NCI-H1417 (cell line): ENCODE results near the gene TBC1D4.
A peak's percentile ranks its signal among the peaks of the same experiment; 100 is the strongest.

ENCODE experiments used
- DNase-seq, 3 experiments: peaks; one replicate each; lab custom pipeline; 2025; lab: John Stamatoyannopoulos, UW

The TBC1D4 gene

DNA sequence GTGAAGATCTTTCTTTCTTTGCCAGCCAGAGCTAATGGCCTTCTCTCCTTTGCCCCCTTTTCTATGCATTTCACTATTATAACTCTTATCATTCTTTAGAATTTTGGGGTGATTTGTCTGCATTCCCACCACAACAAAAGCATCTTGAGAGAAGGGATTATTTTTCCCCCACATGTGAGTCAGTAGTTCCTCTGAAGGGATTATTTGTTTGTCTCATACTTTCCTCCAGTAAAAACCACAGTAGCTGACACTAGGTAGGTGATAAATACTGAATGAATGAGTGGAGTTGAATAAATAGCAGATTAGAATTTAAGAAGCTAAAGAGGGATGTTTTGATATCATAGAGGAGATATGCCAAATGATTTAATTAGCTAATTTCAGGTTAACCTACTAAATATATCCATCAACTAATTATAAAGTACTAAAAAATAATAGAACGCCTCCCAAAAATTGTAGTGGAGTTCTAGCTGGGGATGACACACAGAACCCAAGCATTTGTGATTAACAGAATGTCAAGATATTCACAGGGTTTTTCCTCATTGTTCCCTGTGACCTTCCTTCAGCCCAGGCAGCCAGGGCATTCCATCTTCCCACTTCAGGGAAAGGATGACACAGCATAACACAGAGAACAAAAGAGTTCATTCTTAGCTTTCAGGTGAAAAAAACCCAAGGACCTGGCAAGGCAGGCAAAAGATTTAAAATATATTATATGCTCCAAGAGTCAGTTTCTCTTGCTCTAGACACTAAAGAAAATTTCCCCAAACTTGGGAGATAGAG is 3.5 kb upstream of the TBC1D4 start:
- no peak for DNase-seq

DNA sequence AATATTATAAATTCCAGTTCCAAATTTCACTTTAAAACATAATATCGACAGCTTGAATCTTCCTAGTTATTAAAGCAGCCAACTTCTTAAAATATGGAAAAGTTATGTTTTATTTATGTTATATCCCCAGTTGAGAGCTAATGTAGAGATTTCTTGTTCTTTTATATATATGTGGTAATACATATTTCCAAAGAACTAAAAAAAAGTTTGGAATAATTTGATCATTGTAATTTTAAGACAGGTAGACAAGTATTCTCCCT is 781 bp upstream of the TBC1D4 start:
- no peak for DNase-seq

DNA sequence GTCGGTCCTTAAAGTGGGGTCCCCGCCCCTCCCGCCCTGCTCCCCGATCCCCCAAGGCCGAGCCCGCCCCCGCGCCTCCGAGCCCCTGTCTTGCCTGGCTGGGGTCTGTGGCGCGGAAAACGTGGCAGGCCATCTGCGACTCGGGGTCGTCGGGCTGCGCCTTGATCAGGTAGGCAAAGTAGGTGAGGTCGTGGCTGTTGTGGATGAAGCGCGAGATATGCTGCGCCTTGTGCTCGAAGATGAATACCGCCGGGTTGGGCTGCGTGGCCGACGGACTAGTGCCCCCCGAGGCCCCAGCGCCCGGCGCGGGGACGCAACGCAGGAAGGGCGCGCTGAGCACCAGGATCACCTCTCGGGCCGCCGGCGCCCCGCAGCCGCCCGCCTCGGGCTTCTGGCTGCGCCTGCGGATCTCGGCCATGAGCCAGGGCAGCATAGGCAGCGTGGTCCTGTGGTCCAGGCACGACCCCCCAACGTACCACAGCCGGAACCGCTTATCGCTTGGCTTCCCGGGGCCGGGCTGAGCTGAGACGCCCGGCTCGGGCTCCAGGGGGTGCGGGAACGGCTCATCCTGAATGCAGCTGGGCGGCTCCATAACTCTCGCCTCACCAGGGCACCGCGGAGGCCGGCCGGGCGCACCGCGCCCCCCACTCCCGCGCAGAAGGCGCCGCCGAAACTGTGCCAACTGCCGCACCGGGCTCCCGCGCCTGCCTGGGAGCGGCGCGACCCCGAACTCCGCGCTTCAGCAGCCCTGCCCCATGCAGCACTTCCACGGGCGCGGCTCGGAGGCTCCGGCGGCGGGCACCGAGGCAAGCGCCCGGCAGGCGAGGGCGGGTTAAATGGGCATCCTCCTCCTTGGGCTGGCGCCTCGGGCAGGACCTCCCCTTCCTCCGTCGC is 546 bp downstream of the TBC1D4 start:
- DNase-seq, result peak; percentile 39 to 97 (median 94)

DNA sequence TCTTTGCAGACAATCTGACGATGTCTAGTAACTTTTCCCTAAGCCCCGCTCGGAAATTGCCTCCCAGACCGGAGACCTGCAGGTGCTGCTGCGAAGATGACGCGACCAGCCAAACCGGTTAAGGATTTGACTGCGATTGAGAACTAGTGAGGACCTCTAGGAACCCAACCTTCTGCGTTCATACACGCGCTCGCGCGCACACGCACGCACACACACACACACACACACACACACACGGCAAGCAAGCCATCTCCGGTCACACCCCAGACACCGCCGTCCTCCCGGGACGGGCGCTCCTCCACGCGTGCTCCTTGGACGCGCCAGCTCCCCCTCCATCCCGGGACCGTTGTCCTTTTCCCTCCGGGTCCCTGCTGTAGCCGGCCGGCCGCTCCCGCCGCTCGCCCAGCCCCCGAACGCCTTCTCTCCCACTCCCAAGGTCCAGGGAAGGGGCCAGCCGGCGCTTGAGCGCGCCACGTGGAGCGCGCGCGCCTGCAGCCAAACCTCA is 1.2 kb downstream of the TBC1D4 start:
- peak; percentile 18 to 96 (median 94) for DNase-seq

DNA sequence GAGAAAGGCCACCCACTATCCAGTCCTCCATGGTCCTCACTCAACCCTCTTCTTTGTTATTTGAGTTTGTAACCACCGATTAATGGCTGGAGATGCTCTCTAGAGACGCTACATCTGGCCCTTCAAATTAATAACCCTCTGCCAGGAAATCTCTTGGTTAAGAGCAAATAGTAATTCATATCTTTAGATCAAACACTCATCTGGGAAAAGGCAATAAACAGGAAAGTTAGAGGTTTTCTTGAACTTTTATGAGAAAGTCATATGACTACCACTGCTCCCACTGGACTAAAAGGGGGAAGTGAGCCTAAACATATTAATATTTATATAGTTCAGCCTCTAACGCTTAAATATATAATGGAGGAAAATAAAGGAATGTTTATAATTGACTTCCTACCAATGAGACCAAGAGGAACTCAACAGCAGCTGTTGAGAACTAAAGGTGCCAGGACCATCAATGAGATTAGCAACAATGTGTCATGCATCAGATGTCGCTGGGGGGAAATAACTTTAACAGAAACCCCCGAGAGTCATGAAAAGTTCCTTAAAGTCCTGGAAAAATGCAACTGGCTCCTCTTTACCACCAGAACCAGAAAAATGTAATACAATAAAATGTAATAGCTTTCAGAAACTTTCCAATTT is 2.7 kb downstream of the TBC1D4 start:
- DNase-seq, result peak in 1 of 3 experiments; percentile 64

DNA sequence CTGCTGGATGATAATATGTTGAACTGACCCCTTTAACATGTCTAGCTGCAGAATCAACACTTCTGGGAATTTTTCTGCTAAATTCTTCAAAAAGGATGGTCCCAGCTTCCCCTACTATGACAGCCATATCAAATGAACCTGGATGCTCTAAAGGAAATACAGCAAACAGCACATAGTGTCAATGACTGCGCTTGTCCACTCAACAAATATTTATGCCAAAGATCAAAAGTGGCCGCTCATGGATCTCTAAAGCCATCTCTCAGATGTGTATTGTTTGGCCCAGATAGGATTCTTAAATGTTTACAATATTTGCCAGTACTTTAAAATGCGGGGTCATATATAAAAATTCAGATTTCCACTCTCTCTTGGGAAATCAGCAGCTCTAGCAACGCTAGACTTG is 3.3 kb downstream of the TBC1D4 start:
- no peak for DNase-seq

DNA sequence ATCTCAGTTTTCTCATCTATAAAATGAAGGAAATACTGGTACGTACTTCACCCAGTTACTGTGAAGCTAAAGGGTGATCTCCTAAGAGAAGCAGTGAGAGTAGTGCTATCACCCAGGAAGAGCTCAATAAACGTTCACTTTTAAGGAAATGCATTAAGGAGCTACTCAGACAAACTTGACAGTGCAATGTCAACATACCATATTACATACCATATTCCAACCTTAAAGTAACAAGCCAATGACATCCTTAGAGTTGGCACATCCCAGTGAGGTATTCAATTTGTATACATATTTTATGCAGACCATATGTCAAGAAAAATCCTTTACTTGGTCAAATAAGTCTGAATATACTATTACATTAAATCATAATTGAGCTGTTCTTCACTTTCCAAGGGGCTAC is 7.0 kb downstream of the TBC1D4 start:
- no peak for DNase-seq

DNA sequence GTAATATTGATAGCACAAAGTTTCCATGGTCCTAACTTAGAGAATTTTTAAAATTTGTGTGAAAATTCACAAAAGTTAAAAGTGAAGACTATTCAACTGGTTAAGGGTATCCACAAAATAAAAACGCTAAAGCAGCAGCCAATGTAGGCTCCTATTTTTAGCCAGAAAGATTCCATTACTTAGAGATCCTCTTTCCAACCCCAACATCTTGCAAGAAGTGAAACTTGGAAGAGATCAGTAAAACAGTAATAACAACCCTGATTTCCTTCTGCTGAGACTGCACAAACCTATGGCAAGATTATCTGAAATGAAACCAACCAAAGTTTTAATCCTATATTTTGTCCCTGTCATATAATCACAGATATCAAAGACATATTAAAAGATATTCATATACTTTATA is 8.5 kb downstream of the TBC1D4 start:
- no peak for DNase-seq

DNA sequence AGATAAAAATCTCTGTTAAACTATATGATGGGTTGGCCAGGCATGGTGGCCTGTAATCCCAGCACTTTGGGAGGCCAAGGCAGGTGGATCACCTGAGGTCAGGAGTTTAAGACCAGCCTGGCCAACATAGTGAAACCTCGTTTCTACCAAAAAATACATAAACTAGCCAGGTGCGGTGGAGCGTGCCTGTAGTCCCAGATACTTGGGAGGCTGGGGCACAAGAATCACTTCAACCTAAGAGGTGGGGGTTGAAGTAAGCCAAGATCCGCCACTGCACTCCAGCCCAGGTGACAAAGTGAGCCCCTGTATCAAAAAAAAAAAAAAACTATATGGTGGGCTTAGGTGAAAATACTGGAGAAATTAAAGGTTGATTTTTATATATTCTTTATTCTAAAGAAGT is 11.3 kb downstream of the TBC1D4 start:
- DNase-seq, result no peak

DNA sequence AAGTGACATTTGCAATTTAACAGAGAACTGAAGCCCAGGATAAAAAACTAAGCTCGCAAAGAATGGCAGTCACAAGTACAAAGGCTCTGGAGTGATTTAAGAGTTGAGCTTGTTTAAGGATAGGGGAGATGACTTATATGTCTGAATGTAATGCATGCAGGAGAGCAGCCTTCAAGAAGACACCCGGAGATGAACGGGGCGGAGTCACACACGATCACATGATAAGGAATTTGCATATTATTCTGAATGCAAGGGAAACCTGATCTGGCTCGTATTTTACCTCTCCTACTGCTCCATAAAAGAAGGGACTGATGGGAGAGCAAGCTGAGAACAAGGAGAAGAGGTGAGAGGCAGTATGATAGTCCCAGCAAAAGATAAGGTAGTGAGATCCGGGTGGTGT is 12.9 kb downstream of the TBC1D4 start:
- DNase-seq, result peak in 1 of 3 experiments; percentile 14

DNA sequence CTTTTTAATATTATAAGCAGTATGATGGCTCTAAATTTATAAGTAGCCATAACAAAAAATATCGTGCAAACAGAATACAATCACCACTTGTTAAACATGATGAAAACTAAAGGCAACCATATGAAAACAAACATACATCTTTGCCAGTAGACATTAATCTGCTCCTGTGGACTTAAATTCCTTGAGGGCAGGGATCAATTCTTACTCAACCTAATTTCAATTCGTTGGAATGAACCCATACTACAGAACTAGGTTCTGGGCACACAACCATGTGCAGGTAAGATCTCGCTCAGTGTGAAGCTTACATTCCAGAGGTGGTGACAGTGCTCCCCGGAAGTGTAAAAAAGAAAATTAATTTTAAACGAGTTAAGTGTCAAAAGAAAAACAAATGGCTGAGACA is 13.4 kb downstream of the TBC1D4 start:
- no peak for DNase-seq

DNA sequence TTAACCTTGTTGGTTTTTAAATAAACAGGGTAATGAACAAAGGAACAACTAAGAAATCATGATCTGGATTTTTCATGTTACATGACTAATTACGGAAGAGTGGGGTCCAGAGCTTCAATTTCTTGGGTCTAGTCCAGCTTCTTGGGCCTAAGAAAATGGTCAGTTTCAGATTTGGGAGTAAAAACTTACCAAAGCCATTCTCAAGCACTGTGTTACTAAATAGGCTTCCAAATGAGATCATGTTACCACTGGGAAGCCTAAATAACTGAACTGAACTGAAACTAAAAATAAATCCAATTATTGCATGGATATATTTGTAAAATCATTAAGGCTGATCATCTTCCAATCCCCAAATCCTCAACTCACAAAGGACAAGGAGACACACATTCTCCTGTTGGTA is 13.9 kb downstream of the TBC1D4 start:
- DNase-seq, result no peak

DNA sequence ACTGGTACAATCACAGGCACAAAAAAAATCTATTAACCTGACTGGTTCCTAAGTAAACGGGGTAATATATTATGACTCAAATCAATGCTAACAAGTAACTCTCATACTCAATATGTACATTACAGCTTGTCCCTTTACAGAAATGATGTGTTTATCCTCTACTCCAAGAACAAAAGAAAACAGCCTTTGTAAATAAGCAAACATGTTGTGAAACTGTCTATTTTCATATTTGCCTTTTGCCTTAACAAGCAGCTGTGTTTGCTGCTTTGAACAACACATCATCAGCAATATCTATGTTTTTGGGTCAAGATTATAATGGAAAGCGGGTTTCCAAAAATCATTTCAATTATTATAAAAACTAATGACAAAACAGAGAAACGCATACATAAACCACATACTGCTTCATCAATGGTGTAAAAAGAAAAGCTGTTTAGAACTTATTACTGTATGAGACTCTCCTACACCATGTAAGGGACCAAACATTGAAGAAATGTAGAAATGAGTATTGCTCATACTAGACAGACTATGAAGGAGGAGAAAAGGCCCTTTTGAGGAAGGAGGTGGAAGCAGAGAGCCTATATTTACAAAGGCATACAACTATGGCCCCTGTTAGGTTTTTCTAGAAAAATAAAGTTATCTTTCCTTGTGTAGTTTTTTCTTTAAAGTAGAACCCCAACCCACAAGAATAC is 14.8 kb downstream of the TBC1D4 start:
- DNase-seq, result peak in 1 of 3 experiments; percentile 61

DNA sequence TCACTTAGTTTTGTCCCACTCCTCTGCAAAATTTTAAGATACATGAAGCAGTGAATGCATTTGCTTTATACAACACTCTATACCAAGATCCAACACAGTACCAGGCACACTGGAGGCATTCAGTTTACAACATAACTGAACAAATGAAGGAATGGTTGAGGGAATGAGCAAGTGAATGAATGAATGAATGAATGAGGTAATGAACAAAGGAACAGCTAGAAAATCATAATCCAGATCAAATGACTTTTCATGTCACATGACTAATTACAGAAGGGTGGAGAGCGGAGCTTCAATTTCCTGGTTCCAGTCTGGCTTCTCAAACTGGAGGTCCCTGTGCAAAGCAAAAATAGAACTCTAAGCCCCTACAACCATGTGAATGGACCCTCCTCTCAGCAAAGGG is 16.7 kb downstream of the TBC1D4 start:
- DNase-seq, result no peak

DNA sequence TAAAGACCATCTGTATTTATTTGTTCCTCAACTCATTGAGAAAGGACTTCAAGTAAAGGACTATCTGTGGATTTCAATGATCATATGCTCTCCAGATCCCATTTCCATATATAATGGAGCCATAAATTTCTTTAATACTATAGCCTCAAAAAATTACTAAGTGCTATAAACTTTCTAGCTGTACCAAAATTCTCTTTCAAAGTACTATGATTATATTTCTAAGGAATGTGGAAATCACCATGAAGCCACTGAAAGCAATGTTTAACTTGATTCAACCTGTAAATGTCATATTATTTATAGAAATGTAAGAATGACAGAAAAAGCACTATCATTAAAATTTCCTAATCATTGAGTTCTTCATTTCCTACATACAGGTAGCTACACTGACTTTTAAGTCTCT is 20.7 kb downstream of the TBC1D4 start:
- no peak for DNase-seq

DNA sequence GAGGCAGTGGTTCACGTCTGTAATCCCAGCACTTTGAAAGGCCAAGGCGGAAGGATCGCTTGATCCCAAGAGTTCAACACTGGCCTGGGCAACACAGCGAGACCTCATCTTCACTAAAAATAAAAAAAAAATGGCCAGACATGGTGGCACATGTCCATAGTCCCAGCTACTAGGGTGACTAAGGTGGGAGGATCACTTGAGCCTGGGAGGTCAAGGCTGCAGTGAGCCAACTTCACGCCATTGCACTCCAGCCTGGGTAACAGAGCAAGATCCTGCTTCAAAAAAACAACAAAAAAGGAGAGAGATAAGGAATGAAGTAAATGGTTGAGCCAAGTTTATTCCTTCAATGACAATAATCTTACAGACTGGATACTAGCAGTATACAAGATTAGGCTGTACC is 21.3 kb downstream of the TBC1D4 start:
- no peak for DNase-seq

DNA sequence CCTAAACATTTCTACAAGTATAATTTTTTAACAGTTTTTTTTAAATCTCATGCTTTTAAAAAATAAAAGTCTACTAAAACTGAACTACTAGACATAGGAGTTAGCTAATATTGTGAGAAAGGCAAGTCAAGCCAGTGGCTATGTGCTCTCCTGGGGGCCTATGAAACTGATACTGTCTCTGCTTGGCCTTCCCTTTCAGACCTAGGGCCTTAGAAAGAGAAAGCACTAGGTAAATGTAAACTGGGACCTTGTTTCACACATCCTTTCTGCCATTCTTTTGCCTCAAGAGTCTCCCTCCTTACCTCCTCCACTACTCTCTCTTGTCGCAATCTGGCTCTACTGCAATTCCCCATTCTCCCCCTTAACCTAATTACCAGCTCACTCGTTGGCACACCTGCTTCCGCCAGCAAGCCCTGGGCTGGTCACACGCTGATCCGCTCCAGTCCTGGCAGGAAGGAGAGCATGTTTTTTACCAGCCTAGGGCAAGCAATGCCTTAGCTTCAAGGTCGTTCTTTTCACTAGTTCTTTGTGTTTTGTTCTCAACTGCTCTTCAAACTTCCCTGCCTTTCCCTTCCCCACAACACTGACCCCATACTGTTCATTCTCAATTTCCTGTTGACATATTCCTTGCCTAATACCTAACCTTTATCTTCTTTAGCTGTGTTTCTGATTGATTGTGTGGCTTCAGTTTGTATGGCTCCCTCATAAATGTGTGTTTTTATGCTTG is 23.1 kb downstream of the TBC1D4 start:
- DNase-seq, result peak in 2 of 3 experiments; percentile 85 to 96

DNA sequence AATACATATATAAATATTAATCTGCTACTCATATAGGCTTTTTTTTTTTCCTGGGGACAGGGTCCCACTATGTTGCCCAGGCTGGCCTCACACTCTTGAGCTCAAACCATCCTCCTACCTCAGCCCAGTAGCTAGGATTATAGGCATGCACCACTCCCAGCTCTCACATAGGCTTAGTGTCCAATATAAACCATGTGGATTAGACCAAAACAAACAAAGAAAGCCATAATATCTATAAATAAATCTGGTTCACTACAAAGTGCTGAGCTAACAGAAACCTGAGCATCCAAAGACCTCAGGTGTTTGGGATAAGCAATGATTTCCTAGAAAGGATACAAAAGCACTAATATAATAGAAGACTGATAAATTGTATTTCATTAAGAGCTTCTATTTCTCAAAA is 26.0 kb downstream of the TBC1D4 start:
- DNase-seq, result no peak

DNA sequence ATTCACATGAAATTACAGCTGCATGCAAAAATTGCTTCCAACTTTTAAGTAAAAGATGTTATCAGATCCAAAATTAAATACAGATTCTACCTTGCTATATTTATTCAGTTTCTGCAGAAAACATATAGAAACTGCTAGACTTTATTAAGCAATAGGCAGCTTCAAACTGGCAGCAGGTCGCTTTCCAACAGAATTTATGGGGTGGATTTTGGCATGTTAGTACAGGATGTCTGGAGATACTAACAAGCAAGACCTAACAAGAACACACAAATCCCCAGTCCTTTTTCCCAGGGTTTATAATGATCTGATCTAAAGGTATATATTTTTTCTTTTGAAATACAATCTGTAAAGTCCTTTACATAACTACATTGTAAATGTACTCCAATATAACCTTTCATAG is 27.5 kb downstream of the TBC1D4 start:
- DNase-seq, result no peak

DNA sequence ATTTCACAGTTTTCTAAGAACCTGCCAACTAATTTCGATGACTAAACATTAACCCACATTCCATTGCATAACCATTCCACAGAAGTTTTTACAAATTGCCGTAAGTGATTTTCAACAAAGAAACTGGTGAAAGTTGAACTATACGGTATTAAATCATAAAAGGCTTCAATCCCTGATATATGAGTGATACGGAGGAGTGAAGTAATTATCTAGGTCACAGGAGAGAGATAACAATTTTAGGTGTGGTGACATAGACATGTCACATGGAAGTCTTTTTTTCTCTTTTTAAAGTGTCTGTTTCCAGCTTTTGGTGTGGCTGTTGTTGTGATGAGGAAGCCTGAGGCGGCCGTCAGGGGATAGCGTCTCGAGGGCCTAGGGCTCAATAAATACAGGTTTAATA is 29.4 kb downstream of the TBC1D4 start:
- DNase-seq, result no peak

DNA sequence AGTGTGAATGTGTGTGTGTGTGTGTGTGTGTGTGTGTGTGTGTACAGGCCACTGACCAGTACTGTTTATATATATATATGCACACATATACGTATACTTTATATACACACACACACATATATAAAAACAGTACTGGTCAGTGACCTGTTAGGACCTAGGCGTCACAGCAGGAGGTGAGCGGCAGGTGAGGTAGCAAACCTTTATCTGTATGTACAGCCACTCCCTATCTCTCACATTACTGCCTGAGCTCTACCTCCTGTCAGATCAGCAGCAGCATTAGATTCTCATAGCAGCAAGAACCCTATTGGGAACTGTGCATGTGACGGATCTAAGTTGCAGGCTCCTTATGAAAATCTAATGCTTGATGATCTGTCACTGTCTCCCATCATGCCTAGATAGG is 34.5 kb downstream of the TBC1D4 start:
- no peak for DNase-seq

DNA sequence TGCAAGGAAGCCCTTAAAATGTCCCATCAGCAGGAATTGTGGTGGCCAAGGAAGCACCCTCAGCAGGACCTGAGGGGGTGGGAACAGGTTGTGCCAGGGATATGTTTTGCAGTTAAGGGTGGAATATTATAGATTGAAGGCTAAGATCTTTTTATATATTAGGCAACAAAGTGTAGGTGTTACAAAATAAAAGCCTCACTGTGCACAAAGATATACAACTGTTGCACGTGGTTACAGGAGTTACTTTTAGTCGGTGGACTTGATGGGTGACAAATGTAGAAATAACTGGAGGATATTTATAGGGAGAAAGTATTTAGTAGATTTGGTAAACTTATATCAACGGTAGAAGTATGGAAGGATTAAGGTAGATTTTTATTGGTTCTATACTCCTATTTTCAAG is 35.1 kb downstream of the TBC1D4 start:
- DNase-seq, result no peak
